Measurements from ENCODE around the gene SBNO2.

DNA sequence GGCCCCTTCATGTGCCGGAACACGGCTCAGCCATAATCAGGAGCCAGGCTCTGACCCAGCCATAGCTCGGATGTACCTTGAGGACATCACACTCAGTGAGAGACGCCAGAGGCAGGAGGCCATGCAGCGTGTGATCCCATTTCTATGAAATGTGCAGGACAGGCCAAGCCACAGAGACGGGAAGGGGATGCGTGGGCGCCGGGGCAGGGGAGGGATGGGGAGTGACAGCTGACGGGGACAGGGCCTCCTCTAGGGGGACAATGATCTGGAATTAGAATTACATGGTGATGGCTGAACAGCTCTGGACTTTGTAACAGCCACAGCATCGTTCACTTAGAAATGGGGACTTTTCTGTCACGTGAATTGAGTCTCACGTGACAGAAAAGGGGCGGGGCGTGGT is 34.9 kb downstream of the SBNO2 start:
- TF ChIP-seq, protein P1, sequence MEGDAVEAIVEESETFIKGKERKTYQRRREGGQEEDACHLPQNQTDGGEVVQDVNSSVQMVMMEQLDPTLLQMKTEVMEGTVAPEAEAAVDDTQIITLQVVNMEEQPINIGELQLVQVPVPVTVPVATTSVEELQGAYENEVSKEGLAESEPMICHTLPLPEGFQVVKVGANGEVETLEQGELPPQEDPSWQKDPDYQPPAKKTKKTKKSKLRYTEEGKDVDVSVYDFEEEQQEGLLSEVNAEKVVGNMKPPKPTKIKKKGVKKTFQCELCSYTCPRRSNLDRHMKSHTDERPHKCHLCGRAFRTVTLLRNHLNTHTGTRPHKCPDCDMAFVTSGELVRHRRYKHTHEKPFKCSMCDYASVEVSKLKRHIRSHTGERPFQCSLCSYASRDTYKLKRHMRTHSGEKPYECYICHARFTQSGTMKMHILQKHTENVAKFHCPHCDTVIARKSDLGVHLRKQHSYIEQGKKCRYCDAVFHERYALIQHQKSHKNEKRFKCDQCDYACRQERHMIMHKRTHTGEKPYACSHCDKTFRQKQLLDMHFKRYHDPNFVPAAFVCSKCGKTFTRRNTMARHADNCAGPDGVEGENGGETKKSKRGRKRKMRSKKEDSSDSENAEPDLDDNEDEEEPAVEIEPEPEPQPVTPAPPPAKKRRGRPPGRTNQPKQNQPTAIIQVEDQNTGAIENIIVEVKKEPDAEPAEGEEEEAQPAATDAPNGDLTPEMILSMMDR (IDR thresholded peaks at IDR 0.05 in 4 of 5, conservative IDR thresholded peaks at IDR 0.05 in 1 of 5): no peak
- no peak for TF ChIP-seq POLR2A (IDR thresholded peaks at IDR 0.05)
